Keratinocyte (primary cell): Measurements from ENCODE around the gene MUC6. TPM values are rescaled to one million over a fixed set of nuclear protein-coding genes. Genes with fewer than 3 reads are reported as not detected.

ENCODE experiments used
- DNase-seq: peaks from one replicate; pipeline ENCODE4 v3.0.0-alpha.2; 2011; ENCODE audit warnings: low read depth, missing footprints, low spot score
- FAIRE-seq: peaks from 2 replicates; lab custom pipeline; 2011; peaks lifted over from hg19 to GRCh38; lab: Jason Lieb, UNC
- H2AFZ ChIP-seq: 2 replicates; pipeline ENCODE4 v1.6.0; 2012; ENCODE audit warnings: low read length, control low read depth, inconsistent platforms; ENCODE audit not compliant: control insufficient read depth
- H3K27ac ChIP-seq: 2 replicates; pipeline ENCODE4 v1.5.1; 2011; ENCODE audit warnings: low read length; ENCODE audit not compliant: control insufficient read depth, insufficient read depth
- H3K27me3 ChIP-seq: 3 replicates; pipeline ENCODE4 v1.6.0; 2011; ENCODE audit warnings: low read length; ENCODE audit not compliant: control insufficient read depth, insufficient read depth; ENCODE audit errors: extremely low read depth
- H3K36me3 ChIP-seq, 2 experiments: 2 replicates in 1 of 2; 3 replicates in 1 of 2; pipeline ENCODE4 v1.5.1; 2011; ENCODE audit warnings: low read length in 2 of 2, mild to moderate bottlenecking in 1 of 2; ENCODE audit not compliant: control insufficient read depth in 2 of 2, insufficient read depth in 2 of 2; ENCODE audit errors: extremely low read depth in 1 of 2
- H3K4me1 ChIP-seq: 3 replicates; pipeline ENCODE4 v1.5.1; 2011; ENCODE audit warnings: low read length; ENCODE audit not compliant: control insufficient read depth, insufficient read depth; ENCODE audit errors: extremely low read depth
- H3K4me2 ChIP-seq: 3 replicates; pipeline ENCODE4 v1.6.0; 2011; ENCODE audit warnings: low read depth, low read length; ENCODE audit not compliant: control insufficient read depth, insufficient read depth; ENCODE audit errors: extremely low read depth
- H3K4me3 ChIP-seq, 3 experiments: fragments of 200-600 bp in 1 of 3; sonication (generic) in 1 of 3; 2 replicates in 2 of 3; 3 replicates in 1 of 3; pipeline ENCODE4 v1.5.1; 2011 to 2016; ENCODE audit warnings: low read length in 3 of 3, mild to moderate bottlenecking in 3 of 3, control low read depth in 2 of 3, inconsistent platforms in 1 of 3, low read depth in 1 of 3, mixed read lengths in 1 of 3, mixed run types in 1 of 3, moderate library complexity in 1 of 3; ENCODE audit not compliant: control insufficient read depth in 2 of 3, insufficient read depth in 2 of 3; ENCODE audit errors: extremely low read depth in 1 of 3
- H3K79me2 ChIP-seq: 2 replicates; pipeline ENCODE4 v1.6.0; 2012; ENCODE audit warnings: low read length; ENCODE audit not compliant: control insufficient read depth, insufficient read depth
- H3K9ac ChIP-seq: 3 replicates; pipeline ENCODE4 v1.6.0; 2011; ENCODE audit warnings: low read length; ENCODE audit not compliant: control insufficient read depth, insufficient read depth; ENCODE audit errors: extremely low read depth
- H3K9me1 ChIP-seq: 3 replicates; pipeline ENCODE4 v1.6.0; 2011; ENCODE audit warnings: low read length; ENCODE audit not compliant: control insufficient read depth, insufficient read depth; ENCODE audit errors: extremely low read depth
- H3K9me3 ChIP-seq: 2 replicates; pipeline ENCODE4 v1.5.1; 2012; ENCODE audit warnings: low read depth, low read length; ENCODE audit not compliant: control insufficient read depth
- H4K20me1 ChIP-seq: 3 replicates; pipeline ENCODE4 v1.6.0; 2011; ENCODE audit warnings: low read length; ENCODE audit not compliant: control insufficient read depth, insufficient read depth; ENCODE audit errors: extremely low read depth
- EZH2 ChIP-seq: IDR thresholded peaks from one replicate; pipeline ENCODE4 v1.6.1; 2012; ENCODE audit warnings: inconsistent platforms, mild to moderate bottlenecking, low read length, moderate library complexity
- dilution Hi-C: fragments of 300-500 bp; cut with MboI; formaldehyde crosslinking; loops from one replicate; pipeline ENCODE4 v1.7.0; 2020; ENCODE audit warnings: low sequenced_read_pairs; ENCODE audit not compliant: extremely low pct_ligation_motif_present
- polyA plus RNA-seq, 5 experiments: library from polyadenylated mRNA; depleted of rRNA in 3 of 5; stranded (reverse) in 3 of 5; stranded (forward) in 1 of 5; unstranded in 1 of 5; fragments of >200 nt; gene quantifications; 1 replicate in 1 of 5; 2 replicates in 3 of 5; 3 replicates in 1 of 5; pipeline versions ENCODE4 v1.2.1 to v1.2.3, GENCODE V29; 2011 to 2012; ENCODE audit warnings: missing spikeins in 2 of 5, low read depth in 1 of 5, low replicate concordance in 1 of 5
- TF ChIP-seq, protein P1 (sequence below), 3 experiments: IDR thresholded peaks in 1 of 3; conservative IDR thresholded peaks in 1 of 3; optimal IDR thresholded peaks in 1 of 3; 2 replicates in 2 of 3; 3 replicates in 1 of 3; pipeline versions ENCODE3 to v1.5.1; 2011; ENCODE audit warnings: low read length in 3 of 3, mild to moderate bottlenecking in 3 of 3, moderate library complexity in 2 of 3, control low read depth in 1 of 3, inconsistent platforms in 1 of 3; ENCODE audit not compliant: insufficient read depth in 2 of 3; ENCODE audit errors: extremely low read depth in 1 of 3

The MUC6 gene
- polyA plus RNA-seq, 1 donor (not counting 4 experiments of a cell fraction or from before 2014, with no cell fraction given): not detected

DNA sequence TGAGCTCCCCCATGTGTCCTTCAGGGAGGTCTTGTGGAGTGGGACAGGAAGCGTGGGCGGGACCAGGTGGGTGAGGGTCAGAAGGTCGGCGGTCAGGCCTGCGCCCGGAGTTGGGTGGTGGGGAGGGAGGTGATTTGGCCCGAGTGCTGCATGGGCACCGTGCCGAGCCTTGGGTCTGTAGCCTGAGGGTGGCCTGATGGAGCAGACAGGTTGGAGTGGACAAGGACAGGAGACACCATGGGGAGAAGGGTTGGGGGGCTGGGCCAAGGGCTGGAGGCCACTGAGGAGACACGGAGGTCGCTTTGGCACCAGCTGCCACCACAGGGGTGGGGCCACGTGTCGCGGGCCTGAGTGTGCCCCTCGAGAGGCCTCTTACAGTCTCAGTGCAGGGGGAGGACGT lies 57.7 kb downstream of the MUC6 start:
- Histone ChIP-seq H3K36me3 (peaks cover 22 to 27% of the 10 kb centered on the region in 2 experiments), H3K4me3 (no peak overlapping the region), H3K79me2 (peaks cover 3% of the 10 kb centered on the region), H3K4me1 (no peaks in the 10 kb centered on the region), H3K27me3 (no peaks in the 10 kb centered on the region), H3K9ac (no peak overlapping the region), H3K27ac (no peak overlapping the region), H3K9me3 (no peaks in the 10 kb centered on the region), H3K4me2 (no peak overlapping the region), H2AFZ (no peak overlapping the region), H3K9me1 (no peaks in the 10 kb centered on the region), H4K20me1 (peaks cover 2% of the 10 kb centered on the region)
- FAIRE-seq: no peak
- TF ChIP-seq EZH2: no peak
- TF ChIP-seq, protein P1, sequence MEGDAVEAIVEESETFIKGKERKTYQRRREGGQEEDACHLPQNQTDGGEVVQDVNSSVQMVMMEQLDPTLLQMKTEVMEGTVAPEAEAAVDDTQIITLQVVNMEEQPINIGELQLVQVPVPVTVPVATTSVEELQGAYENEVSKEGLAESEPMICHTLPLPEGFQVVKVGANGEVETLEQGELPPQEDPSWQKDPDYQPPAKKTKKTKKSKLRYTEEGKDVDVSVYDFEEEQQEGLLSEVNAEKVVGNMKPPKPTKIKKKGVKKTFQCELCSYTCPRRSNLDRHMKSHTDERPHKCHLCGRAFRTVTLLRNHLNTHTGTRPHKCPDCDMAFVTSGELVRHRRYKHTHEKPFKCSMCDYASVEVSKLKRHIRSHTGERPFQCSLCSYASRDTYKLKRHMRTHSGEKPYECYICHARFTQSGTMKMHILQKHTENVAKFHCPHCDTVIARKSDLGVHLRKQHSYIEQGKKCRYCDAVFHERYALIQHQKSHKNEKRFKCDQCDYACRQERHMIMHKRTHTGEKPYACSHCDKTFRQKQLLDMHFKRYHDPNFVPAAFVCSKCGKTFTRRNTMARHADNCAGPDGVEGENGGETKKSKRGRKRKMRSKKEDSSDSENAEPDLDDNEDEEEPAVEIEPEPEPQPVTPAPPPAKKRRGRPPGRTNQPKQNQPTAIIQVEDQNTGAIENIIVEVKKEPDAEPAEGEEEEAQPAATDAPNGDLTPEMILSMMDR (optimal IDR thresholded peaks at IDR 0.05 in 1 of 3, IDR thresholded peaks at IDR 0.05 in 1 of 3, conservative IDR thresholded peaks at IDR 0.05 in 1 of 3; ENCODE audit: extremely low read depth in 1 of 3, insufficient read depth in 2 of 3, low read length in 3 of 3): no peak
- dilution Hi-C loops: no loop called here
- DNase-seq: no peak

DNA sequence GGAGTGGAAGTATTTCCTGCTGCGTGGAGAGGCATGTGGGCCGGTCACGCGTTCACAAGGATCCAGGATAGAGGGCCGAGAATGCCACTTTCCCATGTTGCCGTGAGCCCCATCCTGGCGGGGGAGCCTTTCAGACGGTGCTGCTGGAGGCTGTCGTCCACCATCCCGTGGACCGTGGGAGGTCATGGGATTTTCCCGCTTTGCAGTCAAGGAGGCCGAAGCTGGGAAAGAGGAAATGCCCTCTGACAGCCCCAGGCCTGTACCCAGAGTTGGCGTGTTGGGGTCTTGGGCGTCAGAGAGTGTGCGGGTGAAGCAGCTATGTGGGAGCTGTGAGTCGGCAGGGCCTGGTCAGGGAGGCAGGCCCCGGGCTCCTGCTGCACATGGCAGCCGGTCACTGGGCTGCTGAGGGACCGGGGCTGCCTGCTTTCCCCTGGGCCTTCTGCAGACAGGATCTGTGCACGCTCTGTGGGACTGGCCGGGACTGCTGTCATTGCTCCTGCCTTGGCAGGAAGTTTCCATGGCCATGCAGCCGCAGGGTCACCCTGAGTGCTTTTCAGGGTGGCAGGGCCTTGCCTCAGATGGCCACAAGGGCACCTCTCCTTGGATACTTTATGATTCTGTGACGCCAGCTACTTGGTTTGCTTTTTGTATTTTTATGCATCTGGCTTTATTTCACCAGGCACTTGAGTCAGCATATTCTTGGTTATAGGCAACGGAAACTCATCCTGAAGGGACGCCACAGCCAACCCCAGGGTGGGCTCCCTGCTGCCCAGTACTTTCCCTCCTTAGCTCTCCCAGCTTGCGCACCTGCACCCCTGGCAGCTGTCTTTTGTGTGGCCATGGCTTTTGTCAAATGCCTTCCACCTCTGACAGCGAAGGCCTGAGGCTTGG lies 58.4 kb downstream of the MUC6 start:
- Histone ChIP-seq H3K36me3 (peaks cover 22 to 30% of the 10 kb centered on the region in 2 experiments), H4K20me1 (peaks cover 2% of the 10 kb centered on the region)
- no peak for FAIRE-seq

More for the DNA sequence above, 58.4 kb downstream of the MUC6 start:
- no peak for DNase-seq
- Histone ChIP-seq H3K27ac (no peak overlapping the region), H3K4me2 (no peak overlapping the region), H3K4me3 (no peak overlapping the region), H3K4me1 (no peaks in the 10 kb centered on the region), H3K9me3 (no peaks in the 10 kb centered on the region), H3K27me3 (no peaks in the 10 kb centered on the region), H2AFZ (no peak overlapping the region), H3K79me2 (peaks cover 3% of the 10 kb centered on the region), H3K9ac (no peak overlapping the region), H3K9me1 (no peaks in the 10 kb centered on the region)
- dilution Hi-C loops: no loop called here
- TF ChIP-seq, protein P1 (optimal IDR thresholded peaks at IDR 0.05 in 1 of 3, IDR thresholded peaks at IDR 0.05 in 1 of 3, conservative IDR thresholded peaks at IDR 0.05 in 1 of 3; ENCODE audit: extremely low read depth in 1 of 3, insufficient read depth in 2 of 3, low read length in 3 of 3): no peak
- TF ChIP-seq EZH2: no peak
